K562 (cell line): ENCODE results near the gene FAM193A. TPM values are rescaled to one million over a fixed set of nuclear protein-coding genes. Genes with fewer than 3 reads are reported as not detected.

ENCODE experiments used
- ATAC-seq: fragments of 200-7000 bp; cut with Tn5 transposase; 3 replicates; pipeline ENCODE4 v1.9.1; 2020; ENCODE audit warnings: moderate library complexity
- BruUV-seq: library from RNA; stranded (reverse); fragments of 400-500 nt; replicated peaks from 2 replicates; lab custom pipeline; 2021; lab: Mats Ljungman, UMichigan
- CTCF ChIA-PET: fragments of 300-600 bp; formaldehyde crosslinking; extraction: SDS; loops from one replicate; lab custom pipeline; 2021; ENCODE audit warnings: low intra/inter-chr PET ratio; lab: Yijun Ruan, JAX
- POLR2A ChIA-PET: fragments of 300-600, 350-650 bp; sonication (Branson Sonifier 250); formaldehyde crosslinking; extraction: SDS; loops from one replicate; lab custom pipeline; 2021; ENCODE audit warnings: antibody characterized with exemption, inconsistent platforms; lab: Yijun Ruan, JAX
- DNase-seq, 4 experiments: peaks; one replicate each; pipeline versions ENCODE4 v3.0.0 to v3.0.0-alpha.2; 2011 to 2018; ENCODE audit warnings: low spot score in 3 of 4, mixed read lengths in 3 of 4; ENCODE audit errors: extremely low read depth in 1 of 4
- FAIRE-seq: peaks from 2 replicates; lab custom pipeline; 2011; peaks lifted over from hg19 to GRCh38; lab: Jason Lieb, UNC
- H2AFZ ChIP-seq: 2 replicates; pipeline ENCODE4 v1.6.0; 2011; ENCODE audit warnings: low read depth, low read length, control low read depth, inconsistent platforms
- H3K27ac ChIP-seq: fragments of 200-600 bp; 3 replicates; pipeline ENCODE4 v1.8.0; 2011; ENCODE audit warnings: low read depth, mild to moderate bottlenecking, control low read depth, inconsistent platforms, low read length, moderate library complexity, mixed read lengths; ENCODE audit errors: extremely low read depth
- H3K27me3 ChIP-seq, 2 experiments: fragments of 300-600 bp in 1 of 2; 2 replicates in 1 of 2; 3 replicates in 1 of 2; pipeline versions ENCODE4 v1.6.0 to v1.8.0; 2011; ENCODE audit warnings: inconsistent platforms in 2 of 2, low read length in 2 of 2, mild to moderate bottlenecking in 1 of 2, mixed read lengths in 1 of 2, moderate library complexity in 1 of 2; ENCODE audit not compliant: control insufficient read depth in 2 of 2, insufficient read depth in 2 of 2
- H3K36me3 ChIP-seq: fragments of 300-600 bp; 3 replicates; pipeline ENCODE4 v1.8.0; 2011; ENCODE audit warnings: mild to moderate bottlenecking, low read length, inconsistent platforms; ENCODE audit not compliant: control insufficient read depth, insufficient read depth
- H3K4me1 ChIP-seq, 2 experiments: fragments of 200-600 bp in 1 of 2; replicated peaks in 1 of 2; 2 replicates in 1 of 2; 3 replicates in 1 of 2; pipeline versions ENCODE4 v1.5.1 to v1.8.0; 2011; ENCODE audit warnings: inconsistent platforms in 2 of 2, low read length in 2 of 2, mild to moderate bottlenecking in 1 of 2, mixed read lengths in 1 of 2, moderate library complexity in 1 of 2; ENCODE audit not compliant: control insufficient read depth in 2 of 2, insufficient read depth in 2 of 2
- H3K4me2 ChIP-seq: 2 replicates; pipeline ENCODE4 v1.6.1; 2011; ENCODE audit warnings: low read length, control low read depth, inconsistent platforms, mixed read lengths; ENCODE audit not compliant: insufficient read depth
- H3K4me3 ChIP-seq: fragments of 200-600 bp; sonication (generic), shearing (Covaris generic); 2 replicates; pipeline ENCODE4 v1.5.1; 2016; ENCODE audit warnings: control low read depth, inconsistent platforms
- H3K79me2 ChIP-seq: fragments of 200-600 bp; 3 replicates; pipeline ENCODE4 v1.8.0; 2011; ENCODE audit warnings: low read length, inconsistent platforms; ENCODE audit not compliant: control insufficient read depth, insufficient read depth
- H3K9ac ChIP-seq, 2 experiments: 2 replicates each; pipeline versions ENCODE4 v1.6.0 to v1.6.1; 2011; ENCODE audit warnings: low read depth in 2 of 2, low read length in 2 of 2, control low read depth in 1 of 2, inconsistent platforms in 1 of 2, mild to moderate bottlenecking in 1 of 2, mixed read lengths in 1 of 2; ENCODE audit not compliant: insufficient read depth in 1 of 2
- H3K9me1 ChIP-seq: one replicate; pipeline ENCODE4 v1.6.0; 2011; ENCODE audit warnings: inconsistent platforms, mild to moderate bottlenecking, low read length, moderate library complexity; ENCODE audit not compliant: control insufficient read depth, insufficient read depth
- H3K9me3 ChIP-seq: replicated peaks from 2 replicates; pipeline ENCODE4 v1.5.1; 2011; ENCODE audit warnings: low read depth, low read length, inconsistent platforms; ENCODE audit not compliant: control insufficient read depth, insufficient read depth
- H4K20me1 ChIP-seq: replicated peaks from 2 replicates; pipeline ENCODE4 v1.6.1; 2011; ENCODE audit warnings: low read length, inconsistent platforms, mixed read lengths; ENCODE audit not compliant: control insufficient read depth, insufficient read depth
- CAMTA2 ChIP-seq: fragments of 250-450 bp; sonication (Bioruptor Pico); conservative IDR thresholded peaks from 2 replicates; pipeline ENCODE4 v1.5.1; 2022
- TAL1 ChIP-seq: fragments of 450-650 bp; IDR thresholded peaks from 2 replicates; pipeline ENCODE4 v1.6.1; 2016; ENCODE audit warnings: mild to moderate bottlenecking
- TRIM24 ChIP-seq, 2 experiments: fragments of 450-650 bp; IDR thresholded peaks; 2 replicates each; pipeline ENCODE4 v1.6.1; 2016
- ZBED1 ChIP-seq: IDR thresholded peaks from 2 replicates; pipeline ENCODE4 v1.6.1; 2014
- ZNF232 ChIP-seq: sonication (generic); formaldehyde crosslinking; IDR thresholded peaks from 2 replicates; pipeline ENCODE4 v1.8.0; 2022; ENCODE audit warnings: mild to moderate bottlenecking, missing genetic modification reagents
- ZNF354B ChIP-seq: fragments of 250-450 bp; sonication (Bioruptor Pico); IDR thresholded peaks from 2 replicates; pipeline ENCODE4 v1.4.0; 2020
- WGBS: fragments of 100-300 bp; shearing (Covaris generic); methylation state at CpG from one replicate; pipeline ENCODE4 v1.1.6; 2016; ENCODE audit warnings: low coverage, mixed read lengths; ENCODE audit not compliant: insufficient coverage; ENCODE audit errors: missing lambda C conversion rate; 5-methylcytosine and 5-hydroxymethylcytosine counted together
- in situ Hi-C: fragments of 300-500 bp; cut with MboI; formaldehyde crosslinking; loops from 4 replicates; pipeline ENCODE4 v1.15.0; 2018; ENCODE audit warnings: inconsistent platforms, mixed read lengths
- intact Hi-C: fragments of 100-400 bp; cut with micrococcal nuclease; formaldehyde crosslinking; loops from 2 replicates; pipeline ENCODE4 v1.14.2; 2022
- polyA plus RNA-seq, 8 experiments: library from polyadenylated mRNA; depleted of rRNA in 4 of 8; stranded (reverse) in 5 of 8; unstranded in 3 of 8; fragments of >200 nt; fragmentation: Nextera tagmentation in 2 of 8; fragmentation: Illumina TruSeq in 1 of 8; extraction: Ambion mirVana in 2 of 8; extraction: Trizol in 1 of 8; gene quantifications; 2 replicates each; pipeline versions ENCODE4 v1.2.1 to v1.2.3, GENCODE V29; 2011 to 2014; ENCODE audit warnings: inconsistent platforms in 1 of 8, missing spikeins in 1 of 8
- total RNA-seq, 7 experiments: library from RNA; depleted of rRNA in 6 of 7; stranded (reverse); fragments of >200 nt in 6 of 7; fragmentation: Illumina TruSeq in 2 of 7; extraction: Trizol in 2 of 7; gene quantifications; 2 replicates each; pipeline versions ENCODE4 v1.2.1 to v1.2.3, GENCODE V29; 2011 to 2021; ENCODE audit warnings: low replicate concordance in 1 of 7
- TF ChIP-seq, protein P1 (sequence below), 2 experiments: fragments of 450-650 bp; IDR thresholded peaks; 2 replicates each; pipeline ENCODE4 v1.6.1; 2016
- TF ChIP-seq, protein P2 (sequence below): fragments of 250-450 bp; sonication (Bioruptor Pico); IDR thresholded peaks from 2 replicates; pipeline ENCODE4 v1.5.0; 2020; ENCODE audit warnings: mild to moderate bottlenecking, borderline replicate concordance

Gene FAM193A
- total and polyA plus RNA-seq, 9 of the 15 experiments (the other 6 are each of a cell fraction or from before 2014, with no cell fraction given): 0.46 to 24.6 (median 9.6) TPM

DNA sequence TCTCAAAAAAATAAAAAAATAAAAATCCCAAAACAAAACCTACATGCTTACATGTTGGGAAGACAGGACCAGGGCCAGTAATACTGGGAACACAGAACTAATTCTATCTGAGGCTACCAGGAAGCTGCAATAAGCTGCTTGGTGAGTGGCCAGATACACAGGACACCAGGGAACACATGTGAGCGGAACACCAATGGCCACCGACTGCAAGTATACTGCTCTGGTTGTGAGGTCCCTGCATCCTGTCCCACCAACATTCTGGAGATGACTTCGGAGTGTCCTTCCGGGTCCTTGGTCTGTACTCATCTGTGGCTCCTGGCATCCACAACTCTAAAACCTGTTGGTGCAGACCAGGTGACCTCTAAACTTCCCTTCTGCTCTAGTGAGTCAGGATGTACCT is 217.0 kb downstream of the FAM193A start:
- Histone ChIP-seq H3K9me1 (peaks cover 3% of the 10 kb centered on the region), H3K27ac (no peak overlapping the region; the same call in 2 of the 3 replicates), H3K27me3 (no peaks in the 10 kb centered on the region), H3K9me3 (no peaks in the 10 kb centered on the region), H2AFZ (no peak overlapping the region), H3K4me3 (no peak overlapping the region), H3K36me3 (peaks cover 8% of the 10 kb centered on the region; the same call in 1 of the 3 replicates), H4K20me1 (no peaks in the 10 kb centered on the region; the same call in 1 of the 2 replicates), H3K79me2 (peaks cover 40% of the 10 kb centered on the region), H3K4me2 (no peak overlapping the region), H3K9ac (no peak overlapping the region), H3K4me1 (peaks cover 12 to 30% of the 10 kb centered on the region in 2 experiments)
- ChIA-PET POLR2A (interaction anchor here (0.6 to 0.7 kb wide), 2 partner anchors 196 to 261 kb away, joined by 3 read pairs; no protein-coding TSS in a partner anchor), CTCF (no interaction called here)
- DNase-seq (no peak), FAIRE-seq (no peak), ATAC-seq (no peak)
- in situ Hi-C loops (no loop called here), intact Hi-C loops (no loop called here)
- TF ChIP-seq TRIM24 (IDR thresholded peaks at IDR 0.05): no peak
- TF ChIP-seq, protein P1, sequence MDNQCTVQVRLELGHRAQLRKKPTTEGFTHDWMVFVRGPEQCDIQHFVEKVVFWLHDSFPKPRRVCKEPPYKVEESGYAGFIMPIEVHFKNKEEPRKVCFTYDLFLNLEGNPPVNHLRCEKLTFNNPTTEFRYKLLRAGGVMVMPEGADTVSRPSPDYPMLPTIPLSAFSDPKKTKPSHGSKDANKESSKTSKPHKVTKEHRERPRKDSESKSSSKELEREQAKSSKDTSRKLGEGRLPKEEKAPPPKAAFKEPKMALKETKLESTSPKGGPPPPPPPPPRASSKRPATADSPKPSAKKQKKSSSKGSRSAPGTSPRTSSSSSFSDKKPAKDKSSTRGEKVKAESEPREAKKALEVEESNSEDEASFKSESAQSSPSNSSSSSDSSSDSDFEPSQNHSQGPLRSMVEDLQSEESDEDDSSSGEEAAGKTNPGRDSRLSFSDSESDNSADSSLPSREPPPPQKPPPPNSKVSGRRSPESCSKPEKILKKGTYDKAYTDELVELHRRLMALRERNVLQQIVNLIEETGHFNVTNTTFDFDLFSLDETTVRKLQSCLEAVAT (IDR thresholded peaks at IDR 0.05): no peak
- TF ChIP-seq, protein P2, sequence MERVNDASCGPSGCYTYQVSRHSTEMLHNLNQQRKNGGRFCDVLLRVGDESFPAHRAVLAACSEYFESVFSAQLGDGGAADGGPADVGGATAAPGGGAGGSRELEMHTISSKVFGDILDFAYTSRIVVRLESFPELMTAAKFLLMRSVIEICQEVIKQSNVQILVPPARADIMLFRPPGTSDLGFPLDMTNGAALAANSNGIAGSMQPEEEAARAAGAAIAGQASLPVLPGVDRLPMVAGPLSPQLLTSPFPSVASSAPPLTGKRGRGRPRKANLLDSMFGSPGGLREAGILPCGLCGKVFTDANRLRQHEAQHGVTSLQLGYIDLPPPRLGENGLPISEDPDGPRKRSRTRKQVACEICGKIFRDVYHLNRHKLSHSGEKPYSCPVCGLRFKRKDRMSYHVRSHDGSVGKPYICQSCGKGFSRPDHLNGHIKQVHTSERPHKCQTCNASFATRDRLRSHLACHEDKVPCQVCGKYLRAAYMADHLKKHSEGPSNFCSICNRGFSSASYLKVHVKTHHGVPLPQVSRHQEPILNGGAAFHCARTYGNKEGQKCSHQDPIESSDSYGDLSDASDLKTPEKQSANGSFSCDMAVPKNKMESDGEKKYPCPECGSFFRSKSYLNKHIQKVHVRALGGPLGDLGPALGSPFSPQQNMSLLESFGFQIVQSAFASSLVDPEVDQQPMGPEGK (CRISPR knock-in tag): no peak
- no peak for TF ChIP-seq ZNF232
- TF ChIP-seq ZNF354B (CRISPR knock-in tag): no peak
- no peak for TF ChIP-seq CAMTA2 (CRISPR knock-in tag)
- no peak for TF ChIP-seq TAL1
- TF ChIP-seq ZBED1: no peak
- WGBS: 88% methylated on average over 4 of the region's 4 CpGs
- no TSS peak for BruUV-seq
